ENCODE measurements around the gene RALB.

RALB gene

DNA sequence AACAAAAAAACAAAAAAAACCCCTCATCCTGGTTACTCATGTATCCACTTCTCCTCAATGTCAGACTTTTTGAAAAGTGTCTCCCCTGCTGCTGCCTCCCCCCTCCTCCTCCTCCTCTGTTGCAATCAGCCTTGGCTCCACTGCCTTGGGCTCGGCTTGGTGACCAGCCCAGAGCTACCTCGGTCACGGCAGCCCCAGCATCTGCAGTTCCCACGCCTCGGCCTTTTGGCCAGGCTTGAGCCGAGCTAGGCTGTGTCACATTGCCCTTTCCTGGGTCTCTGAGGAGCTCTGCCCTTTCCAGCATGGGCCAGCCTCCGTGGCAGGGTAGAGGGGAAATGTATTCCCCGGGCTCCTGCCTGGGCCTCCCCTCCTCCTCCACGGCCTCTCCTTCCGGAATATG, 70.6 kb downstream of the RALB start:
- DNase-seq (ENCODE audit: extremely low spot score) = no peak
- TF ChIP-seq, protein P1, sequence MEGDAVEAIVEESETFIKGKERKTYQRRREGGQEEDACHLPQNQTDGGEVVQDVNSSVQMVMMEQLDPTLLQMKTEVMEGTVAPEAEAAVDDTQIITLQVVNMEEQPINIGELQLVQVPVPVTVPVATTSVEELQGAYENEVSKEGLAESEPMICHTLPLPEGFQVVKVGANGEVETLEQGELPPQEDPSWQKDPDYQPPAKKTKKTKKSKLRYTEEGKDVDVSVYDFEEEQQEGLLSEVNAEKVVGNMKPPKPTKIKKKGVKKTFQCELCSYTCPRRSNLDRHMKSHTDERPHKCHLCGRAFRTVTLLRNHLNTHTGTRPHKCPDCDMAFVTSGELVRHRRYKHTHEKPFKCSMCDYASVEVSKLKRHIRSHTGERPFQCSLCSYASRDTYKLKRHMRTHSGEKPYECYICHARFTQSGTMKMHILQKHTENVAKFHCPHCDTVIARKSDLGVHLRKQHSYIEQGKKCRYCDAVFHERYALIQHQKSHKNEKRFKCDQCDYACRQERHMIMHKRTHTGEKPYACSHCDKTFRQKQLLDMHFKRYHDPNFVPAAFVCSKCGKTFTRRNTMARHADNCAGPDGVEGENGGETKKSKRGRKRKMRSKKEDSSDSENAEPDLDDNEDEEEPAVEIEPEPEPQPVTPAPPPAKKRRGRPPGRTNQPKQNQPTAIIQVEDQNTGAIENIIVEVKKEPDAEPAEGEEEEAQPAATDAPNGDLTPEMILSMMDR (IDR thresholded peaks at IDR 0.05; ENCODE audit: control extremely low read depth, extremely low read depth, low read depth, missing control alignments) = no peak
- POLR2A ChIA-PET = no interaction called here
- CTCF ChIA-PET = interaction anchor here (1.2 to 3.7 kb wide), 3 partner anchors 10 to 148 kb away, joined by 3 to 14 read pairs (median 4); no protein-coding TSS in a partner anchor

GRCh38 chr2:120323807-120324399, 71.3 kb downstream of the RALB start:
- CTCF ChIA-PET = interaction anchor here (1.2 to 3.7 kb wide), 3 partner anchors 10 to 149 kb away, joined by 4 to 14 read pairs (median 6); no protein-coding TSS in a partner anchor
- TF ChIP-seq, protein P1 (IDR thresholded peaks at IDR 0.05; ENCODE audit: control extremely low read depth, extremely low read depth, low read depth, missing control alignments) = no peak
- DNase-seq (ENCODE audit: extremely low spot score) = no peak
- POLR2A ChIA-PET = no interaction called here

- TF ChIP-seq, protein P1 (IDR thresholded peaks at IDR 0.05; ENCODE audit: control extremely low read depth, extremely low read depth, low read depth, missing control alignments) = no peak
- CTCF ChIA-PET = interaction anchor here (1.3 kb wide), 1 partner anchor 9 kb away, joined by 6 read pairs; no protein-coding TSS in a partner anchor
- DNase-seq (ENCODE audit: extremely low spot score) = no peak
- POLR2A ChIA-PET = no interaction called here
Observed at GRCh38 chr2:120324933-120325332, 72.3 kb downstream of the RALB start.

GRCh38 chr2:120326066-120326465, 73.4 kb downstream of the RALB start:
- ChIA-PET POLR2A (no interaction called here), CTCF (interaction anchor here (1.1 to 2.5 kb wide), 3 partner anchors 8 to 13 kb away, joined by 3 to 12 read pairs (median 4); no protein-coding TSS in a partner anchor)
- DNase-seq (ENCODE audit: extremely low spot score) = no peak
- TF ChIP-seq, protein P1 (IDR thresholded peaks at IDR 0.05; ENCODE audit: control extremely low read depth, extremely low read depth, low read depth, missing control alignments) = no peak

DNA sequence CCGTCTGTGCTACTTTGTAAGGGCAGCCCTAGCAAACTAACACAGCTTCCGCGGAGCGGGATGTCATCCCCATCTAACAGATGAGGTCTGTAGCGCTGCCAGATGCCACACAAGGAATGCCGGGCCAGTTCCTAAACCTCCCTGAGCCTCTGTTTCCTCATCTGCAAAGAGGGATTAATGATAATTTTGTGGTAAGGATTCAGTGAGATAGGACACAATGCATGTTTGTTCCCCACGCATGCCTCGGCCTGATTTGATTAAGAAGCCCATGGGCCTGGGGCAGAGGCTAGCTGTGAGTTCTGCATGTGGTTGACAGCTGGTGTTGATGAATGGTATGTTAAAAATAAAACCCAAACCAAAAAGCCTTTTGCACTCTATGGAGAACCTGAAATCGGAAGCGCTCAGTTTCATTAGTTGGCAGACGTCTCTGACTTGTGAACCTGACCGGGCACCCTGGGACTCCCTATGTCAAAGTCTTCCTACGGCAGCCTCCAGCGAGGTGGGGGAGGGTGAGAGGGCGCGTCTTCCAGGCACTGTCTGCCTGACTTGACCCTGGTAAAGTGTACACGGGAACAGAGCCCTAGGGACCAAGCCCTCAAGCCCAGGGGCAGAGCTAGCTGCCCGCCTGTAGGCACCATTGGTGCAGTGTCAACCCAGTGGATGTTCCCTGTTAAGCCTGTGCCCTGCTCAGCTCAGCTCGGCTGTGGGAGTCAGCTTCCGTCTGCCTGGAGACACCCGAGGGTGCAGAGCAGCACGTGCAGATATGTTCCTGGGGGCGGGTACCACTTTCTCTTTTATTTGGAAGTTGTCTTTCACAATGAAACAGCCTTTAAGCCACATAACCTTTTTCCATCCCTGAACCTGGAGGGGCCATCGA, 78.5 kb downstream of the RALB start:
- ChIA-PET CTCF (no interaction called here), POLR2A (no interaction called here)
- DNase-seq (ENCODE audit: extremely low spot score) = no peak
- TF ChIP-seq, protein P1 (IDR thresholded peaks at IDR 0.05; ENCODE audit: control extremely low read depth, extremely low read depth, low read depth, missing control alignments) = no peak

DNA sequence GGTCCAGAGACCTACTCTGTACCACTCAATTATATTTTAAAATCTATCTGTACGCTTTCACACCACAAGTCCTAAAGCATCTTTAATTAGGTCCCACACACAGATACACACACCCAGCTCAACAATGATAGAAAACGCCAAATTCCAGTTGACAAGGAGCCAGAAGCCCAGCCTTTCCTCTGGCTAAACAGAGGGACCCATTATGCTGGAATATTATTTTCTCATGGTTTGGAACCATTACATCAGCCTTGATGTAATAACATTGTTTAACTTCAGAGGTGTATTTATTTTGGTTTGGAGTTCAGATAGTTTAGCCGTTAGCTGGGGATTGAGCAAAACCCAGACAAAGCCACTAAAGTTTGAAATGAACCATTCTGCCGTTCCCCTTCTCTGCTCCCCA, 79.3 kb downstream of the RALB start:
- no peak for DNase-seq (ENCODE audit: extremely low spot score)
- TF ChIP-seq, protein P1 (IDR thresholded peaks at IDR 0.05; ENCODE audit: control extremely low read depth, extremely low read depth, low read depth, missing control alignments) = no peak
- CTCF ChIA-PET = no interaction called here
- POLR2A ChIA-PET = no interaction called here

Data from GM10248 (cell line).